Activated CD4-positive, alpha-beta T cell treated with anti-CD3 and anti-CD28 coated beads, Interleukin-2, amount 50 U/mL, for 16 hours (primary cell): ENCODE results near the gene MYOT.
"Not testable (repeated sequence)": the region's sequence is repeated elsewhere in the genome, so short reads cannot be mapped to it uniquely, and the experiment has no call there.

Experiments used
- DNase-seq: peaks from one replicate; pipeline ENCODE4 v3.0.0-alpha.2; 2020

Gene MYOT

GRCh38 chr5:137867664-137868063, at the start of gene MYOT:
MYOT (plus strand) TSS chr5:137867860; CDS start chr5:137870652, 2,792 bp downstream.
- no peak for DNase-seq

DNA sequence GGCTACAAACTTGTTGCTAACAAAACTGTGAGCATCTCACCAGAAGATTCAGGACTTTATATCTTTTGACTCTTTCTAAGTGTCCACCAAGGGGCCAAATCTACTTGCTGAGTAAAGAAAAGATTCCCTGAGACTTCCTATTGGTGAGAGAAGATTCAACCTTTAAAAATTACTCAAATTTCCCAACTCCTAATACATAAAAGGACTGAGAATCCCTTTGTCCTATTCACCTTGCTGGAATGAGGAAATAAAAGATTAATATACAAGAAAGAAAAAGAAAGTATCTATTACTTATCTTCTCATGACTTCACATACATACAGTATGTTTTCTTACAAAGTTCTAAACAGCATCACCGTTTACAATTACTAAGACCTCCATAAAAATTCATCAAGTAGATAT, 47.9 kb upstream of the MYOT start:
- DNase-seq = no peak

DNA sequence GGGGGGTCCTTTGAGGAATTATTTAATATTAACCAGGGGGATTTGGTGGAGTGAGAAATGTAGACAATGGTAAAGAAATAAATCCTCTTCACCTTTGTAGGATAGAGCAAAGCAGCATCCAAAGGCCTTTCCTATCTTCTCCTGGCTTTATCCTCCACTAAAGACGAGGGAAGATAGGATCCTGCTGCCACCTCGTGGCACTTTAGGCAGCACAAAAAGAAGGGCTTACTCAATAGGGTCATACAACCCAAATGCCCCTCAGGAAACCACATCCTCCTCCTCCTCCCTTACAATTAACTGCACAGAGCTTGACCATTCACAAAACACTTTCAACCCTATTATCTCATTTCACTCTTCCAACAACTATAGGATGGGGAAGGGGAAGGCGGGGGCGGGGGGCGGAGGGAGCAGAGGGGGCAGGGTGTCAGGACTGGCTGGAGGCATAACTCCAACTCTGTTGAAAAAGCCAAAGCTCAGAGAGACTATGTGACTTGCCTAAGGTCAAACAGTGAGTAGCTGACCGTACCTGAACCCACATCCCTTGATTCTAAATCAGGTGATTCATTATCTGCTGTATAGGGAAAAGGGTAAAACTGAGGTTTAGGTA, 45.4 kb upstream of the MYOT start:
- DNase-seq = no peak

- DNase-seq = no peak
These were observed 44.7 kb upstream of the MYOT start for GRCh38 chr5:137822984-137823383.

GRCh38 chr5:137825165-137825564, 42.5 kb upstream of the MYOT start:
- no peak for DNase-seq

DNA sequence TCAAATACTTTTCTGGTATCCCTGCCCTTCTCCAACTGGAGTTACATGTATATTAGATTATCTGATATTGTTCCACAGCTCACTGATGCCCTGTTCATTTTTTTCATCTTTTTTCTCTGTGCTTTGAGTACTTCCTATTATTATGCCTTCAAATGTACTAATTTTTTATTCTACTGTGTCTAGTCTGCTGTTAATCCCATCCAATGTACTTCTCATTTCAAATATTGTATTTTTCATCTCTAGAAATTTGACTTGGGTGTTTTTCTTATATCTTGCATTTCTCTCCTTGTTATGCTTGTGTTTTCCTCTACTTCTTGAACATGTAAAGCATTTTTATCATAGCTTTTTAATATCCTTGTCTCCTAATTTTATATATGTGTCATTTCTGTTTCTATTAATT, 41.6 kb upstream of the MYOT start:
- DNase-seq = no peak

GRCh38 chr5:137828180-137828579, 39.5 kb upstream of the MYOT start:
- DNase-seq = no peak

- no peak for DNase-seq
These were observed 39.0 kb upstream of the MYOT start for GRCh38 chr5:137828664-137829063.

DNA sequence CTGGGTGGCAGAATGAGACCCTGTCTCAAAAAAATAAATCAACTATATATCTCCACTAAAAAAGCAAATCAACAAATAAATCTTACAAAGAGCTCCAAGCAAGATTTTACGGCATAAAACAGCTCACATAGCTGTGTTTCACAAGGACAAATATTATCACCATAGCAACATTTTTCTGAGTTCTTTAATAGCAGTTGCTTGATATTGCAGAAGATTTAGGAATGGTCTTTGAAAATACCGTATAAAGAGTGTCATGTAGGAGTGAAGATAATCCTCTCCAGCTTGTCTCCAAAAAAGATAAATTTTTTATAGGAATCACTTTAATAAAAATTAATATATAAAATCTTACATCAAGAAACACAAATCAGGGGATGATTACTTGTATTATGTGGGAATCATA, 36.6 kb upstream of the MYOT start:
- no peak for DNase-seq

- no peak for DNase-seq
These were observed 36.1 kb upstream of the MYOT start for GRCh38 chr5:137831526-137831925.

GRCh38 chr5:137832416-137832815, 35.2 kb upstream of the MYOT start:
- DNase-seq = no peak

GRCh38 chr5:137833463-137833862, 34.2 kb upstream of the MYOT start:
- DNase-seq = no peak

DNA sequence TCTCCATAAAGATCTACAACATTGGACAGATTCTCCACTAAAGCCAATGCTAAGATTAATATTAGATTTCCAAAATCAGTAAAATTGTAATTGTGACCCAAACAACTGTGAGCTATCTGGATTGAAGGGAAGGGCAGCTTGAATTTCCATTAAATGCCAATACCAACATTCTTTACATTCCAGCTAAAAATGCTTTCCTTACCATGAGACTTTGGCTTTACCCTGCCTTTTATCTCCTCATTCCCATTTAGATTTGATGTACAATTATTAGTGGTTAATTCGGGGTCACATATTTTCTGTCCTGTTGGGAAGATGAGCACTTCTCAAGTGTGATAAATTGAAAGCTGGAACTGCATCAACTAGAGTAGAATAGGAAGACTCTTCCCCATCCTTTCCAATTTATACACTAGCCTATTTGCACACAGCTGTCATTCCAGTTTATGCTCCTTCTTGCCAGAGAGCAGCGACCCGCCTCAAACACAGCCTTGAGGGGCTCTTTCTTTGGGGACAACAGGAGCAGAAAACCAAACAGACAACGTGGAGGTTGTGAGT, 33.1 kb upstream of the MYOT start:
- no peak for DNase-seq

DNA sequence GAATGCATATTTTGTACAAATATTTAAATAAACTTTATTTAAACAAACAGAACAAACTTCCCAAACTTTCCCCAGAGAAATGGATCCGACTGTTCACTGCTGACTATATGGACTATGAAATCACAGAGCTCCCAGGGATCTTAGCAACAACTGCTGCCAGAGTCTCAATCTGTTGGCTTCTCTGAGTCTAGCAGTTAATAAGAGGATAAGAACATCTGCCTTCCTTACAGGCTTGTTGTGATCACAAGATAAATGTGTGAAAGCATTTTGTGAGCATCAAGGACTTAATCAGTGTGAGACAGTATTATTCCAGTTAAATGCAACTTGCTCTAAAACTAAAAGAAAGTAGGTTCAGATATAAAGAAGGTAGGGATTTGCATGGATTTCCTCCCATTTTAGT, 31.4 kb upstream of the MYOT start:
- DNase-seq = no peak

DNA sequence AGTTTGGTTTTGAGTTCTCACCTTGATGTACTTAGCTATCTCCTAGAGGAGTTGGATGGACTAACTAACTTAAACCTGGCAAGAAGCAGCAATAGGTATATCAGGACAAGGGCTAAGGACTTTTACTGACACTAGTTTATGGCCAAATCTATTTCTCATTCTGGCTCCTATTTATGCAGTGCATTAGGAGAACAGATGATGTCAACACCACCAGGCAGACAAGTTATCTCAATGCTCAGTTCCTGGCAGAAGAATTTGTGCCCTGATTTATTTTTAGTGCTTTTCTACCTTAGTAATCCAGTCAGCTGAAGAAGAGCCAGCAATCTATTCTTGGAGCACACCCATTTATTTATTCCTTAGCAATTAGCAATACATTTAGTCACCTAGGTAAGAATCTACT, 30.7 kb upstream of the MYOT start:
- DNase-seq = no peak

DNA sequence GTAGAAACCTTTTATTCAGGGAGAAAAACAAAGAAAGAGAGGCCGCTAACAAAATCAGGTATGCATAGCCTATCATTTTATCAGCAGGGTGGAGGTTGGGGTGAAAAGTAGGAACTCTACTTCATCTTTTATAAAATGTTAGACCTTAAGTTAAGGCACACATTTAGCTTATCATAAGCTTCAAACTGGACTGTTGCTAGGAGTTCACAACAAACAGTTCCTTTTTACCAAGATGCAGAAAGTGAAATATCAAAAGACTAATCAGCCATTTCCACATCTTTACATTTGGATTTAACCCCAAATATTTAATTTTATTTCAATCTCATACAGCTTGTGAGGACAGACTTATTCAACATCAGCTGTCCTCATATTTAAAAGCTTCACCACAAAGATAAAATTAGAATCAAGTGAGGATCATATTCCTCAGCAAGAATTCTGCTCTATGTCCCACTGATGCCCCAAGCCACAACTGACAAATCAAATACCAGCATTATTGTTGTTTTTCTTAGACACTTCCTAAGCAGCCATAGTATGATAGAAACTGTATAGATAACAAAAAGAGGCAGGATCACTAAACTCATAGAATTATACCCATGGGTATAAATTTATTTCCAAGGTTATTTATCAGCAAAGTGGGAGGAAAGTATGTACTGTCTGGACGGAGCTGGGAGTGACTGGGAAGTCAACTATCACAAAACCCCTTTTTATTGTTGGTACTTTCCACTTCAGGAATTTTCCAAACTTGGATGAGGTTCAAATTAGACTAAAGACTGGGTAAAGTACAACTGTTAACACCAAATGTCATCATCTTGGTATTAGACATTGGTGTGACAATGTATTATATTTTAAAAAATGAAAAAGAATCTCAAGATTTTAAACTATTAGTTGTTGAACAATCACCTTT, 29.9 kb upstream of the MYOT start:
- no peak for DNase-seq

DNA sequence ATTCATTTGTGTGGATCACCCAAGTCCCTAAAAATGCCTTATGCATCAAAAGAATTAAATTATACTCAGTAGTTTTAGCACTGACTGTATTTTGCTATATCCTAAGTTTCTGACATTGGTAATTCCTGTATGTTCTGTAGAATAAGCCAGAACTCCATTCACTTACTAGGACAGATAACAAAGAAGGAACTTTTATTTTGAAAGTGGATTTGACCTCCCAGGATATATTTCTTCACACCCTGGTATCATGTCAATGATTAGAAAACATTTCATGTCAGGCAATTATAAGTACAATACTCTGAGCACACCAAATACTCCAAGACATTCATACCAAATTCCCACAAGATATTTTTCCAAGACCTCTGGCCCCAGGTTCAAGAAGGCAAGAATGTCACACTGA, 28.7 kb upstream of the MYOT start:
- no peak for DNase-seq

DNA sequence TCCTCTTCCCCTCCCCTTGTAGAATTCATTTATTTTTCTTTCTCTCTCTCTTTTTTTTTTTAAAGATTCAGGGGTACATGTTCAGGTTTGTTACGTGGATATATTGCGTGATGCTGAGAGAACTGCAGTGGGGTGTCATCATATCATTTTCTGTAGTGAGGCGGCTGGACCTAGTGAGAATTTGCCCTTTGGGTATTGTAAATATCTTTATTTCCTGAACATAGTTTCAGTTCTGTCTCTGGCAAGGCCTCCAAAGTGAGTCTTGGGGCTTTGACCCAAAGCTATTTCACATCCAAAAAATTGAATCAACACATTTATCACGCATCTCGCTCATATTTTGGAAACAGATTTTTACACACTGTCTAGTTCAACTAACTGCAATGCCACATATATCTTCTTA, 25.4 kb upstream of the MYOT start:
- DNase-seq = no peak

DNA sequence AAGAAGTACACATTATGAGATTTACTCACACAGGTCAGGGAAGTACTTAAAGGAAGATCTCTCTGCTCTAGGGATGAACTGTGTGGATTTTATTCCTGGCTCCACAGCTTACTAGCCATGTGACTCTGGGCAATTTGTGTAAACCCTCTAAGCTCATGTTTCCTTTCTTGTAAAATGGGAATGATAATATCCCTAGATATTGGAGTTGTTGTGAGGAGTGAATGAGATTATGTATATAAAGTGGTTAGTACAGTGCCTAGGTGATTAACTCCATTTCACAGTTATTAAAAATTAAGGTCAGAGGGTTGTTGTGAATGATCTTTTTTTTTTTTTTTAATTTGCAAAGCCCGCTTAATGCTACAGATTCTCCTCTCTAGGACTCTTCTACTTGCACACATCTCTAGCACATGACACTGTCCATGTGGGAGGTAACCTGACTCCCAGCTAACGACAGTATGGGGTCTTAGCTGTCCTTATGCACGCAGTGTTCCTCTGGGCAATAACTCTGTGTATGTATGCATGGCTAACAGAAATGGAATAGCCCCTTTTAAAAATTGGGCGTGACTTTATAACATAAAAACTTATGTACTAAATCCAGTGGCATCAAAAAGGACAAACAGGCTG, 23.9 kb upstream of the MYOT start:
- no peak for DNase-seq

GRCh38 chr5:137845472-137845871, 22.2 kb upstream of the MYOT start:
- no peak for DNase-seq

DNA sequence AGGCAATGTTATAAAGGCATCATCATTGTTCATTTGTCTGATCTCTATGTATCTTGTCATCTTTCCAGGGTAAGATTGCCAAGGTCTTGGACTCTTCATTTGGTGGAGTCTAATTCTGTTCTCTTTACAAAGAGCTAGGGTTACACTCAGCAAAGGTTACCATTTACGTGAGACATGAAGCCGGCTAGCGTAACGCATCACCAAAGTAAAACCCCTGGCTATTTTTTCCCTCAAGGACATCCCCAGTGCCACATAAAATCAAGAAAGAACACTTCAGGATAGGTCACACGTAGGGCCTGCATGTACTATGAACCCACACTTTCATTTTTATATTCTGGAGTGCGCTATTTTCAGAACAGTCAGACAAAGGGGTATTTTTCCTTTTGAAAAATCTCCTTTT, 20.0 kb upstream of the MYOT start:
- DNase-seq = no peak

GRCh38 chr5:137853165-137853564, 14.5 kb upstream of the MYOT start:
- not testable (repeated sequence) for DNase-seq

DNA sequence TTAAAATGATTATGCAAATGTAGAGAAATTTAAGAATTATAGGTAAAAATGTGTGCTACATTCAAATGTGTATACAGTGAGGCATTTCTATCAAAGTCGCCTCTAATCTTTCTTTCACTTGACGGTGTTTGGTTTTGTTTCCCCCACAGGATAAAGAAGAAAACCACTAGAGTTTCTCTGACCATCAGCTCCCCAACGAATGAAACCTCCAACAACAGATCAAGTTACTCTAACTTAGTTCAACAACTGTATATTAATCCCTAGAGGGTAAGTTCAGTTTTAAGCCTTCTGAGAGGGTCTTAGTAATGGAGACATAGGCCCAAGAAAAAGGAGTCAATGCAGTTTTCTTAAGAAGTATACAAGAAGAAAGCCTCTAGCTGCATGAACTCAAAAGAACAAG, 11.5 kb upstream of the MYOT start:
- DNase-seq = no peak
